Activated naive CD4-positive, alpha-beta T cell treated with anti-CD3 and anti-CD28 coated beads, Interleukin-2, amount 50 U/mL, for 16 hours (primary cell): ENCODE results near the gene TMEM151B.

Experiments
- DNase-seq: peaks from one replicate; pipeline ENCODE4 v3.0.0-alpha.2; 2020

The TMEM151B gene

DNA sequence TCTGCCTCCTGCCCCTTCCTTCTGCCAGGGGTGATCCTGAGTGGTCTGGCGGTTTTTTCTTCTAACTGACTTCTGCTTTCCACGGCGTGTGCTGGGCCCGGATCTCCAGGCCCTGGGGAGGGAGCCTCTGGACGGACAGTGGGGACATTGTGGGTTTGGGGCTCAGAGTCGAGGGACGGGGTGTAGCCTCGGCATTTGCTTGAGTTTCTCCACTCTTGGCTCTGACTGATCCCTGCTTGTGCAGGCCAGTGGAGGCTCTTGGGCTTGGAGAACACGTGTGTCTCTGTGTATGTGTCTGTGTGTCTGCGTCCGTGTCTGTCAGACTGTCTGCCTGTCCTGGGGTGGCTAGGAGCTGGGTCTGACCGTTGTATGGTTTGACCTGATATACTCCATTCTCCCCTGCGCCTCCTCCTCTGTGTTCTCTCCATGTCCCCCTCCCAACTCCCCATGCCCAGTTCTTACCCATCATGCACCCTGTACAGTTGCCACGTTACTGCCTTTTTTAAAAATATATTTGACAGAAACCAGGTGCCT lies 36.6 kb upstream of the TMEM151B start:
- no peak for DNase-seq

DNA sequence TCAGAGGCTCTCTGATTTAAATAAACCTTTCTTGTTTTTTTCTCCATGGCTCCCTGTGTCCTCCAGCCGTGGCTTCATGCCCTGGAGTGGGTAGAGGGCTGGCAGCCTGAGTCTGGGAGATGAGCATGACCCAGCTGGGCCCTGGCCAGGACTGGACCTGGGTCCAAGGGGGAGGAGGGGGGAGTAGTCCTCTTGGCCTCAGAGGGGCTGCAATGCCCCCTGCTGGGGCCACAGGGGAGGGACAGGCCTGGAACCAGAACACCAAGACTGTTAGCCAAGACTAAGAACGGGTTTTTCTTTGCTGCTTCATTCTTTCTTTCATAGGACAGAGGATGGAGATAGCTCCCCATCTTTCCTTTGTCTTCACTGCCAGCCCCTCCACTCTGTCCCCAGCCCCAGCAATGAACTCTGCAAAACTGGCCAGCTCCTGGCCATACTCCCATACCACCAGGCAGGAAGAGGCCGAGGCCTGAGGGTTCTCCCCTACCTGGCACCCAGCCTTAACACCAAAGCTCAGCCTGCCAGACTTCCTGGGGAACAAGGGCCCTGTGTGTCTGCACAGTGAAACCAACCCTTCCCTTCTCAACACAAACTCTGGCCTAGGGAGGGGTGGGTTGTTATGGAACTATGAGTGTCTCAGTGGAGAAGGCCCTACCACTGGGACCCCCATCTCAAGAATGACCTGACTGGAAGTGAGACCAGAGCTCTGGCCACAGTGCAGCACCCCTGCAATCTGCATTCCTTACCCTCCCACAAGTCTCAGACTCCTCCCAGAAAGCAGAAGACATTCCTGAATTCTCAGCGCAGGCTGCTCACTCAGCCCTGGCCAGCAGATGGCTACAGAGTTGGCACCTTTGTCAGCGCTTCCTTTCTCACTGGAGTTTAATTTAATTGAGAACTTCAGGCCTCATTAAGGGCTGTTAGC lies 35.9 kb upstream of the TMEM151B start:
- DNase-seq: no peak

GRCh38 chr6:44235269-44235668 lies 35.0 kb upstream of the TMEM151B start:
- no peak for DNase-seq

DNA sequence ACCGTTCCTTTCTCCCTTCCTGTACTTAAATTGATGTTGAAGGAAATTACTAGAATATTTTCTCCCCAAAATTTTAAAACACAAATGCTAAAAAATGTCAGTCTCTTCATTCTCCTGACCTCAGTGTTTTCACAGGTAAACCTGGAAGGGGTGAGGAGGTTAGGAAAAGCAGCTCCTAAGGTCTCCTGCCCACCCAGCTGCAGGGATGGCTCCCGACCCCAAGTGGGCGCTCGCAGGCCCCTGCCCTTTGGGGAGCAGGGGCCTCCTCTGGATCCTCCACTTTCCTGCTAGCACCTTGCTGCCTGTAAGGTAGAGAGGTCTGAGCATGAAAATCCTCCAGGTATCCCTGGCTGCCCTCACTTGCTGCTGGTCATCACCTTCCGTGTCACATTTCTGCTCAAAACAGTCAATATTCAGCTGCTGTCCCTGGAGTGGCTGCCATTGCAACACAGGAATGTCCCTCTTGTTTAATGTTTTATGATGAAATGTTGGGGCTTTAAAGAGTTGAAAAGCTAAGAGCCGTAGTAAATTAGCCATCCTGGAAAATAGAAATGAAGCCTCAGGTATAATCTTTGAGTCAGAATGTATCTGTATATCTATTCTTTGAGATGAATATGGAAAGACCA lies 34.2 kb upstream of the TMEM151B start:
- no peak for DNase-seq

GRCh38 chr6:44237021-44237812 lies 33.0 kb upstream of the TMEM151B start:
- DNase-seq: peak; percentile 51

DNA sequence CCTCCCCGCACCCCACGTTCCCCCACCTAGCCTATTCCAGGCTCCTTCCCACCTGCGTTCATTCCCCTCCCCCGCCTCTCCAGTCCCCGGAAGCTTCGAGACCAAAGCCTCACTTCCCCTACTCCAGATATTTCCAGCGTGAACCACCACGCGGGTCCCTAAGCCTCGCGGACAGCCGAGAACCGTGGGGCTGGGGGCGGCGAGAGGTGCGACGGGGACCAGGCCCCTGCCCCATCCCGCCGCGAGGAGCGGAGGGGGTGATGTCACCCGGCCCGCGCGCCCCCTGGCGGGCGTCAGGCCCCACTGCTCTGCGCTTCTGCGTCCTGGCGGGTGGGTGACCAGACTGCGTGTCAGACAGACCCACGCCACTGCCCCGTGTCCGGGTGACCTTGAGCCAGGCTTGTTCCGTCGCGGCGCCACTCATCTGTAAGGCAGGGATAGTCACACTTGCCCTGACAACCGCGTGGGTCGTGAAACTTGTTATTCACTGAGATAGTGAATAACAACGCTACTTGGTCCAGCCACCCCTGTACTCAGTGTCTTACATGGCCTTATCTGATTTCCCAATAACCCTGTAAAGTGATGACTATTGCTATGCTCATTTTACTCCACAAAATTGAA lies 32.3 kb upstream of the TMEM151B start:
- peak; percentile 80 for DNase-seq

- no peak for DNase-seq
Observed at GRCh38 chr6:44238687-44239350, 31.4 kb upstream of the TMEM151B start.

DNA sequence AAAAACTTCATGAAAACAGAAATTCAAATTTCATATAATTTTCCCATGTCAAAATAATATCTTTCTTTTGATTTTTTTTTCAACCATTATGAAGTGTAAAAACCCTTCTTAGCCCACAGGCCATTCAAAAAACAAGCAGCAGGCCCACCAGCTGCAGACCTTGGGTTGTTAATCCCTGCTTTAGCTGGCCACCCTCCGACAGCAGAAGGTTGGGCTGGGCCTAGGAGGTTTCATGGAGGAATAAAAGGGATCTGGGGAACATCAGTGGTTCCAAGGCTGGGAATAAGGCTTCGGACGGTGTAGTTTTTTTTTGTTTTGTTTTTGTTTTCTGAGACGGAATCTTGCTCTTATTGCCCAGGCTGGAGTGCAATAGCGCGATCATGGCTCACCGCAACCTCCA lies 26.9 kb upstream of the TMEM151B start:
- no peak for DNase-seq

DNA sequence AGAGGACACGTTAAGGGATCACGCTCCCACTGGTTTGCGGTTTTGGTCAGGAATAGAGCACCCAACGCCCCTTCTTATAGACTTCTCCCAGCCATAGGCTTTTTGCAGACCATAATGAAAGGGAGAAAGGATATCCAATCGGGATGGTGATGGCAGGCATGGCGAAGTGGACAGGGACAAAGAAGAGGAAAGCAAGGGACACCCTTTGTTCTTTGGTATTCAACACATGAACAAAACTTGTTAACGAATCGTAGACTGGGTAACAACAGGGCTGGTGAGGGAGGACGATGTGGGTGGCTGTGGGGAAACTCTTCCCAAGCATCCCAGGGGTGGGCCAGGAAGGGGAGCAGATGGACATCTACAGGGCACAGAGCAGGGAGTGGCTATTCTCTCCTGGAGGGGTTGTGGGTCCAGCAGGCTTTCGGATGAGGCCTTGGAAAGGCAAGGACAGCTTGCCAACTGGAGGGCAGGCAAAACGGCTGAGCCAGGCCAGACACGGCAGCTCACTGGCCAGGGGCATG lies 24.8 kb upstream of the TMEM151B start:
- no peak for DNase-seq

DNA sequence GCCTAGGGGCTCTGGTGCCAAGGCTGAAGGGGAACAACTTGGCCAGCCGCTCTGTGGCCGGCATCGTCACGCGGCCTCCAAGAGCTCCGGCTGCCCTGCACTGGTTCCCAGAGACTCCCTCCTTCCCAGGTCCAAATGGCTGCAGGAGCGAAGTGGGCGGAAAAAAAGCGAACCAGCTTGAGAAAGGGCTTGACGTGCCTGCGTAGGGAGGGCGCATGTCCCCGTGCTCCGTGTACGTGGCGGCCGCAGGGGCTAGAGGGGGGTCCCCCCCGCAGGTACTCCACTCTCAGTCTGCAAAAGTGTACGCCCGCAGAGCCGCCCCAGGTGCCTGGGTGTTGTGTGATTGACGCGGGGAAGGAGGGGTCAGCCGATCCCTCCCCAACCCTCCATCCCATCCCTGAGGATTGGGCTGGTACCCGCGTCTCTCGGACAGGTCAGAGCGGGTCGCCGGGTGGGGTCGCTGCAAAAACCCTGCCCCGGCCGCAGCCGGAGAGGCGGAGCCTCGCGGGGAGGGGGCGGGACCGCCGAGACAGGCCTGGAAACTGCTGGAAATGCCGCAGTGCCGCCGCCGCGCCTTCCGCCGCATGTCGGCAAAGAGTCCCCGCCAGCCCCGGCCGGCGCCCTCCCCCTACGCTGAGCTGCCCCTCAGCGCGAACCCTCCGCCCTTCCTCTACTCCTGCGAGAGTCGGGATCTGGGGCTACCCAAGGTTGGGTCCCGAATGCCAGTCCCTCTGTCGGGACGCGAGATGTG lies 24.2 kb upstream of the TMEM151B start:
- peak; percentile 89 for DNase-seq

- peak; percentile 96 for DNase-seq
Observed at GRCh38 chr6:44246663-44247337, 23.4 kb upstream of the TMEM151B start, which contains the start of gene HSP90AB1. HSP90AB1 (plus strand) TSS chr6:44247101; CDS start chr6:44248630, 1,529 bp downstream.

GRCh38 chr6:44247338-44248302 lies 22.6 kb upstream of the TMEM151B start:
- peak; percentile 89 for DNase-seq

DNA sequence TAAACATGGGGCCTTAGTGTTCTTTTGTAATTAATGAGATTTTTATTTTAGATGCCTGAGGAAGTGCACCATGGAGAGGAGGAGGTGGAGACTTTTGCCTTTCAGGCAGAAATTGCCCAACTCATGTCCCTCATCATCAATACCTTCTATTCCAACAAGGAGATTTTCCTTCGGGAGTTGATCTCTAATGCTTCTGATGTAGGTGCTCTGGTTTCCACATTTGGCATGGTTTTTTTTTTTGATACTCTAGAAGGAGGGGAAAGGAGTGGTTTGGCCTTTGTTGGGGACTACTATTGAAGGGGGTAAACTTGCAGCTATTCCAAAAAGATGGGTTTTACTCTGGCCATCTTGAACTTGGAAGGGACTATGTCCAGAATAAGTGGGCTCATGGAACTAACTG lies 21.7 kb upstream of the TMEM151B start:
- no peak for DNase-seq

- DNase-seq: no peak
Observed at GRCh38 chr6:44249082-44249748, 21.0 kb upstream of the TMEM151B start.

- DNase-seq: no peak
Observed at GRCh38 chr6:44250067-44250717, 20.1 kb upstream of the TMEM151B start.

DNA sequence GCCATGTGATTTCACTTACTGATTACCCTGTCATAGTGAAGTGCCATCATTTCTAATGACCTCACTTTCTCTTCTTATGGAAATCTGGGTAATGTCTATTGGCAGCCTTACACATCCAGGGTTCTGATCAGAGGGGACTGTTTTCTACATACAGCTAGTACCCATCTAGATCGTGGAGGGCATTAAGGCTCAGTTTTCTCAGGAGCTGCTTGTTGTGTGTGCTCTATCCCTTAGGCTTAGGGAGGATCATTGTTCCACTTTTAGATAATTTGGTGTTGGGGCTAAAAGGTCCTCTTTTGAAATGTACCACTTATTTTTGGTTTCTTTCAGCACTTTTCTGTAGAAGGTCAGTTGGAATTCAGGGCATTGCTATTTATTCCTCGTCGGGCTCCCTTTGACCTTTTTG lies 19.5 kb upstream of the TMEM151B start:
- no peak for DNase-seq

- DNase-seq: no peak
Observed at GRCh38 chr6:44251576-44252524, 18.4 kb upstream of the TMEM151B start.
